Esophagus squamous epithelium (tissue), 5 donors: Measurements from ENCODE around the gene SERPINH1. TPM values are rescaled to one million over a fixed set of nuclear protein-coding genes. Genes with fewer than 3 reads are reported as not detected.

ENCODE experiments used
- DNase-seq: peaks from one replicate; lab custom pipeline; 2025; lab: John Stamatoyannopoulos, UW
- H3K27ac ChIP-seq, 4 donors: fragments of 200-600 bp; sonication (generic); one replicate each; pipeline ENCODE4 v1.5.1; 2016 to 2019; ENCODE audit warnings: mild to moderate bottlenecking in 1 of 4
- H3K27me3 ChIP-seq, 4 donors: fragments of 200-600 bp; sonication (generic); 1 replicate in 3 of 4; 2 replicates in 1 of 4; pipeline versions ENCODE4 v1.5.1 to v1.6.0; 2017 to 2021; ENCODE audit warnings: antibody characterized with exemption in 1 of 4
- H3K36me3 ChIP-seq, 3 donors: fragments of 200-600 bp; sonication (generic); one replicate each; pipeline ENCODE4 v1.5.1; 2016 to 2019
- H3K4me1 ChIP-seq, 3 donors: fragments of 200-600 bp; sonication (generic); one replicate each; pipeline ENCODE4 v1.5.1; 2017 to 2019
- H3K4me3 ChIP-seq, 4 donors: fragments of 200-600 bp; sonication (generic); 1 replicate in 3 of 4; 2 replicates in 1 of 4; pipeline ENCODE4 v1.5.1; 2016 to 2019; ENCODE audit warnings: mild to moderate bottlenecking in 2 of 4, moderate library complexity in 1 of 4
- H3K9me3 ChIP-seq, 3 donors: fragments of 200-600 bp; sonication (generic); one replicate each; pipeline ENCODE4 v1.5.1; 2016 to 2019
- POLR2A ChIP-seq, 4 donors: fragments of 450-650 bp; IDR thresholded peaks; one replicate each; pipeline ENCODE4 v1.6.1; 2017; ENCODE audit warnings: antibody characterized with exemption in 4 of 4, mild to moderate bottlenecking in 4 of 4, moderate library complexity in 3 of 4
- WGBS, 2 donors: methylation state at CpG; one replicate each; pipeline ENCODE4 v1.1.5; 2018; 5-methylcytosine and 5-hydroxymethylcytosine counted together
- intact Hi-C: fragments of 100-400 bp; cut with DNase I; formaldehyde crosslinking; loops from one replicate; pipeline ENCODE4 v1.15.0; 2022
- total RNA-seq, 4 donors: library from RNA; depleted of rRNA; stranded (reverse); fragments of >200 nt; gene quantifications; one replicate each; pipeline ENCODE4 v1.1.0, GENCODE V29; 2016
- TF ChIP-seq, protein P1 (sequence below), 6 experiments: fragments of 450-650 bp in 4 of 6; fragments of 200-600 bp in 2 of 6; sonication (generic) in 2 of 6; IDR thresholded peaks; one replicate each; pipeline ENCODE4 v1.5.1; 2016 to 2019; ENCODE audit warnings: antibody characterized with exemption in 6 of 6, mild to moderate bottlenecking in 4 of 6, moderate library complexity in 4 of 6
- donor health status: DM: yes; HTN: yes; CAD: no.

SERPINH1 gene
- total RNA-seq, 4 donors from 2014 or later, result 41.4 to 70.1 (median 46.5) TPM

DNA sequence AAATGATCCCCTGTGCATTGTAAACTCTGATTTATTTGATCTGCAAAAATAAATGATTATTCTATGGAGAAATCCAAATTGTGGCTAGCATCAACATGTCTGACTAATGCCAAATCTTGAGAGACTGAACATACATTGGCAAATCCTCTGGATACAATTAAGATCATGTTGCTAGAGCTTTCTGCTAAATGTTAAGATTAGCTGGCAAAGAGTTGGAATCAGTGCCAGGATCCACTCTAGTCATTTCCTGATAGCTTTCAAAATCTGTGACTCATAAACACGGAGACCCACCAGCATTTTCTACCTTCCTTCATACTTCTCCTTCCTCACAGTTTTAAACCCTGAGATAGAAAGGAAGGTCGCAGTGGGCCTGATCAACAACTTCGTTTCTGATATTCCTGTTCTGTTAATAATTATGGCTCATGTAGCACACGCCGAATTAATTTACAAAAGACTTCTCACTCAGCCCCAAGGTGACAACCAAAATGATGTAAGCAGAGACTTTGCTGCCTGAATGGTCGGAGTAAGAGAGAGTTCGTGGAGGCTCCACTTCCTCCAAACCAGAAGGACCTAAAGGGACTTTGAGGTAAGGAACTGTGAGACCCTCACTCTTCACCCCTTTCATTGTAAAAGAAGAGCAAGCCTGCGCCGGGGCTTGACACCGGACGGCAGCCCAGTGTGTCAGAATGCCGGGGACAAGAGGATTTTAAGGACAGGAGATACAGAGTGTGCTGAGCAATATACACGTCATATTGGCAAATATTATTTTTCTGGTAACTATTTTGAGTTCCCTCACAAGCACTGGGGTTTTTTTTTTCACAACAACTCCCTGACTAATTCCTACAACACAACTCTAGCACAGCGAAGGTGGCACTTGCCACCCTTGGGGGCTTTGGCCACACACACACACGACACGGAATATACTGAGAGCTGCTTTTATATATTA is 42.0 kb downstream of the SERPINH1 start:
- TF ChIP-seq, protein P1, sequence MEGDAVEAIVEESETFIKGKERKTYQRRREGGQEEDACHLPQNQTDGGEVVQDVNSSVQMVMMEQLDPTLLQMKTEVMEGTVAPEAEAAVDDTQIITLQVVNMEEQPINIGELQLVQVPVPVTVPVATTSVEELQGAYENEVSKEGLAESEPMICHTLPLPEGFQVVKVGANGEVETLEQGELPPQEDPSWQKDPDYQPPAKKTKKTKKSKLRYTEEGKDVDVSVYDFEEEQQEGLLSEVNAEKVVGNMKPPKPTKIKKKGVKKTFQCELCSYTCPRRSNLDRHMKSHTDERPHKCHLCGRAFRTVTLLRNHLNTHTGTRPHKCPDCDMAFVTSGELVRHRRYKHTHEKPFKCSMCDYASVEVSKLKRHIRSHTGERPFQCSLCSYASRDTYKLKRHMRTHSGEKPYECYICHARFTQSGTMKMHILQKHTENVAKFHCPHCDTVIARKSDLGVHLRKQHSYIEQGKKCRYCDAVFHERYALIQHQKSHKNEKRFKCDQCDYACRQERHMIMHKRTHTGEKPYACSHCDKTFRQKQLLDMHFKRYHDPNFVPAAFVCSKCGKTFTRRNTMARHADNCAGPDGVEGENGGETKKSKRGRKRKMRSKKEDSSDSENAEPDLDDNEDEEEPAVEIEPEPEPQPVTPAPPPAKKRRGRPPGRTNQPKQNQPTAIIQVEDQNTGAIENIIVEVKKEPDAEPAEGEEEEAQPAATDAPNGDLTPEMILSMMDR (IDR thresholded peaks at IDR 0.05), result no peak
- TF ChIP-seq POLR2A (IDR thresholded peaks at IDR 0.05), result no peak
- Histone ChIP-seq H3K27me3 (peaks cover 0 to 40% (median 0%) of the 10 kb centered on the region in 4 donors), H3K4me1 (peaks cover 0 to 14% (median 7%) of the 10 kb centered on the region in 3 donors), H3K36me3 (no peaks in the 10 kb centered on the region), H3K27ac (no peak overlapping the region), H3K4me3 (no peak overlapping the region), H3K9me3 (no peaks in the 10 kb centered on the region)
- 60 to 72% methylated on average over 16 of the region's 16 CpGs for WGBS, 2 donors
- DNase-seq, result no peak
- intact Hi-C loops, result no loop called here

DNA sequence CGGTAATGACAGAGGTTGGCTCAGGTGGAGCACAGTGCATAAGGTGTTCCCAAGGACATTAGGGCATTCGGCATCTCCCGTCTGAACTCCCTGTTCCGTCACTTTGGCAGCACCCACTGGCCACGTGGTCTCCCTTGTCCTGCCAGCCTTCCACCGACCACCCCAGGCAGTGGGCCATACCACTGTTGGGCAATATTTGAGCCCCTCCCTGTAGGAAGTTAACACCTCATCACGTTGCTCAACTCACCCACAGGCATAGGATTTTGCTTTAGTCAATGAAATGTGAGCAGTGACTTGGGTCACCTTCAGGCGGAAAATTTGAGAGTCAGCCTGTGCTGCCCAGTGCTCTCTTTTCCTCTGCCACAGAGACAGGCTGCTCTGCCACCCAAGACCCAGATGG is 44.0 kb downstream of the SERPINH1 start:
- Histone ChIP-seq H3K9me3 (no peaks in the 10 kb centered on the region), H3K27me3 (peaks cover 0 to 42% (median 0%) of the 10 kb centered on the region in 4 donors), H3K36me3 (no peaks in the 10 kb centered on the region), H3K27ac (no peak overlapping the region), H3K4me3 (no peak overlapping the region), H3K4me1 (peaks cover 0 to 14% (median 7%) of the 10 kb centered on the region in 3 donors)
- WGBS, 2 donors, result 72 to 80% methylated on average over 7 to 8 of the region's 8 CpGs
- DNase-seq, result no peak
- intact Hi-C loops, result no loop called here
- no peak for TF ChIP-seq POLR2A (IDR thresholded peaks at IDR 0.05)
- TF ChIP-seq, protein P1 (IDR thresholded peaks at IDR 0.05), result no peak

DNA sequence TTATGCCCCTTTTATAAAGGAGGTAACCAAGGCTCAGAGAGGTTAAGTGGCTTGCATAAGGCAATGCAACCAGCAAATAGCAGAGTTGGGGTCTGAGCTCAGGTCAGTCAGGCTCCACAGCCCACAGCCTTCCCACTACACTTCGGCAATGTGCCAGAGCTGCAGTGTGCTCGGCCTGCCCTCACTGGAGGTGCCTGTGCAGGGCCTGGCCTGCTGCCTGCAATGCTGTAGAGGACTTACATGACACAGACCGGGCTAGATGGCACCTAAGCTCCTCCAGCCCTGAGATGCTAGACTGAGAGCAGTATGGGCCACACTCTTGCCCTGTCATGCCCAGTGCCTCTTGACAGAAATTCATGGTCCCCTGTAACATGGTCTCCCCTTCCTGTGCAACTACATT is 49.8 kb downstream of the SERPINH1 start:
- 64 to 75% methylated on average over 1 to 2 of the region's 3 CpGs for WGBS, 2 donors
- Histone ChIP-seq H3K36me3 (no peaks in the 10 kb centered on the region), H3K27ac (no peak overlapping the region), H3K4me3 (no peak overlapping the region), H3K4me1 (no peaks in the 10 kb centered on the region), H3K9me3 (no peaks in the 10 kb centered on the region), H3K27me3 (peaks cover 0 to 27% (median 0%) of the 10 kb centered on the region in 4 donors)
- no peak for DNase-seq
- TF ChIP-seq, protein P1 (IDR thresholded peaks at IDR 0.05), result no peak
- TF ChIP-seq POLR2A (IDR thresholded peaks at IDR 0.05), result no peak
- intact Hi-C loops, result no loop called here

DNA sequence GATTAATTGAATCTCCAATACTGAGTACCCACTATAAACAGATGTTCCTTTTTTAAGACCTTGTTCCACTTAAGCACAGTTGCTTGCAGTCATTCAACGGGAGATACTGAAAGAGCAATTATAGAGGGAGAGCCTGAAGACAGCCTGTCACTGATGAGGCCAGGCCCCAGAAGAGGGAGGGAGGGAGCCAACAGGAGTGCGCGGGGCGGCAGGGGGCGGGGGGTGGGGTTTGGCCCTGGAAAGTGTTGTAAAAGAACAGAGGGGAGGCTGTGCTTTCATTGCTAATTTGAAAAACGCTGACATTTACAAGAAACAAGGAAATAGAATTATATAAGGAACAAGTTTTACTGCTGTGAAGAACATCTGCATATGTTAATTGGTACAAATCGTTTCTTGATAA is 53.7 kb downstream of the SERPINH1 start:
- Histone ChIP-seq H3K4me3 (no peak overlapping the region), H3K4me1 (no peaks in the 10 kb centered on the region), H3K9me3 (peaks cover 0 to 7% (median 0%) of the 10 kb centered on the region in 3 donors), H3K27ac (no peak overlapping the region), H3K27me3 (peaks cover 0 to 16% (median 0%) of the 10 kb centered on the region in 4 donors), H3K36me3 (no peaks in the 10 kb centered on the region)
- TF ChIP-seq, protein P1 (IDR thresholded peaks at IDR 0.05), result no peak
- no peak for TF ChIP-seq POLR2A (IDR thresholded peaks at IDR 0.05)
- WGBS, 2 donors, result 64 to 69% methylated on average over 7 of the region's 7 CpGs
- intact Hi-C loops, result no loop called here
- DNase-seq, result no peak

DNA sequence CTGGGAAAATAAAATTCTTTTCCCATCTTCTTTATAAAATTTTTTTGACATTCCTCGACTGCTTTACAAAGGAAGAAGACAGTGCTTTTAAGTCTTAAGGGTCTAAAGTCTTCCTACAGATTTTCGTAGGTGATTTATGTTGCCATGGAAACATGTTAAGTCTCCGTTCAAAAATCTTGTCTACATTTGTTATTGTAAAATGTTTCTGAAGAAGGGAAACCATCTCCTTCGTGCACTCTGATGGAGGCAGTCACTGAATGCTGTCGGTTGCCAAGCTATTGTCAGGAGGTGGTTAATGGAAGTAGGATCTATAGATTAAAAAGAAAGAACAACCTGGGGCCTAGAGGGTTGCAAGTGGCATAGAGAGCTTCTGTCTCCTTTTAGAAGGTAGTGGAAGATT is 54.2 kb downstream of the SERPINH1 start:
- no peak for TF ChIP-seq POLR2A (IDR thresholded peaks at IDR 0.05)
- TF ChIP-seq, protein P1 (IDR thresholded peaks at IDR 0.05), result no peak
- WGBS, 2 donors, result 70 to 78% methylated on average over 5 of the region's 5 CpGs
- Histone ChIP-seq H3K36me3 (no peaks in the 10 kb centered on the region), H3K27me3 (peaks cover 0 to 13% (median 0%) of the 10 kb centered on the region in 4 donors), H3K4me1 (no peaks in the 10 kb centered on the region), H3K27ac (no peak overlapping the region), H3K4me3 (no peak overlapping the region), H3K9me3 (peaks cover 0 to 7% (median 0%) of the 10 kb centered on the region in 3 donors)
- no peak for DNase-seq
- intact Hi-C loops, result no loop called here
